K562 (cell line): ENCODE results near the gene ENKUR. TPM values are rescaled to one million over a fixed set of nuclear protein-coding genes. Genes with fewer than 3 reads are reported as not detected.

Source experiments
- BMI1 ChIP-seq: fragments of 150-350 bp; IDR thresholded peaks from 2 replicates; pipeline ENCODE4 v1.6.1; 2014; ENCODE audit warnings: low read length
- DPF2 ChIP-seq: fragments of 450-650 bp; IDR thresholded peaks from 2 replicates; pipeline ENCODE4 v1.6.1; 2016
- E2F3 ChIP-seq: fragments of 250-450 bp; sonication (Bioruptor Pico); IDR thresholded peaks from 2 replicates; pipeline ENCODE4 v1.4.0; 2020; ENCODE audit warnings: mild to moderate bottlenecking
- HNRNPUL1 ChIP-seq: fragments of 200-400 bp; formaldehyde crosslinking; IDR thresholded peaks from 2 replicates; pipeline ENCODE4 v1.6.1; 2017; ENCODE audit warnings: low read length
- KLF13 ChIP-seq: fragments of 450-650 bp; IDR thresholded peaks from 2 replicates; pipeline ENCODE4 v1.6.1; 2016; ENCODE audit warnings: missing genetic modification characterization, low read depth, mild to moderate bottlenecking, missing compliant biosample characterization, moderate library complexity, borderline replicate concordance
- MCM5 ChIP-seq: fragments of 450-650 bp; IDR thresholded peaks from 2 replicates; pipeline ENCODE4 v1.6.1; 2016; ENCODE audit warnings: low read depth
- MXI1 ChIP-seq: IDR thresholded peaks from 2 replicates; pipeline ENCODE4 v1.6.1; 2011; ENCODE audit warnings: low read depth, mild to moderate bottlenecking, improper control_type of control experiment, low read length
- NCOA2 ChIP-seq, 2 experiments: fragments of 450-650 bp; IDR thresholded peaks; 2 replicates each; pipeline ENCODE4 v1.6.1; 2018; ENCODE audit warnings: mild to moderate bottlenecking in 2 of 2, moderate library complexity in 1 of 2; ENCODE audit not compliant: partially characterized antibody in 2 of 2
- NFIX ChIP-seq: fragments of 250-450 bp; sonication (Bioruptor Pico); IDR thresholded peaks from 2 replicates; pipeline ENCODE4 v1.4.0; 2020; ENCODE audit warnings: low read depth, mild to moderate bottlenecking, moderate library complexity
- NR2C2 ChIP-seq, 2 experiments: fragments of 200-800 bp in 1 of 2; sonication (Bioruptor generic) in 1 of 2; sonication (generic) in 1 of 2; formaldehyde crosslinking in 1 of 2; IDR thresholded peaks; 2 replicates each; pipeline versions ENCODE4 v1.6.1 to v1.8.0; 2016 to 2022; ENCODE audit warnings: mild to moderate bottlenecking in 1 of 2, missing compliant biosample characterization in 1 of 2, missing genetic modification characterization in 1 of 2, missing genetic modification reagents in 1 of 2
- POLR2H ChIP-seq: IDR thresholded peaks from 2 replicates; pipeline ENCODE4 v1.6.1; 2016; ENCODE audit warnings: missing genetic modification characterization, low read depth, mild to moderate bottlenecking, control low read depth, missing compliant biosample characterization, moderate library complexity
- PRPF4 ChIP-seq: fragments of 200-400 bp; formaldehyde crosslinking; IDR thresholded peaks from one replicate; pipeline ENCODE4 v1.6.1; 2017; ENCODE audit warnings: low read length, low read depth, mild to moderate bottlenecking; ENCODE audit not compliant: insufficient read depth, poor library complexity, severe bottlenecking
- PYGO2 ChIP-seq: fragments of 450-650 bp; IDR thresholded peaks from 2 replicates; pipeline ENCODE4 v1.6.1; 2016; ENCODE audit warnings: mild to moderate bottlenecking, missing genetic modification characterization, moderate library complexity, missing compliant biosample characterization
- SIN3A ChIP-seq, 2 experiments: fragments of 150-350 bp in 1 of 2; IDR thresholded peaks; 2 replicates each; pipeline ENCODE4 v1.6.1; 2011 to 2016; ENCODE audit warnings: borderline replicate concordance in 2 of 2, low read depth in 2 of 2, low read length in 2 of 2, mild to moderate bottlenecking in 2 of 2, moderate library complexity in 2 of 2; ENCODE audit not compliant: control insufficient read depth in 1 of 2
- SIX5 ChIP-seq, 2 experiments: IDR thresholded peaks; 2 replicates each; pipeline ENCODE4 v1.6.1; 2011; ENCODE audit warnings: low read length in 2 of 2, borderline replicate concordance in 1 of 2, low read depth in 1 of 2, mild to moderate bottlenecking in 1 of 2, moderate library complexity in 1 of 2; ENCODE audit not compliant: insufficient read depth in 1 of 2
- TAL1 ChIP-seq: fragments of 450-650 bp; IDR thresholded peaks from 2 replicates; pipeline ENCODE4 v1.6.1; 2016; ENCODE audit warnings: mild to moderate bottlenecking
- XRCC4 ChIP-seq: IDR thresholded peaks from one replicate; pipeline ENCODE4 v1.6.1; 2011; ENCODE audit not compliant: insufficient read depth, insufficient read length; ENCODE audit errors: extremely low read depth
- ZBTB7A ChIP-seq: IDR thresholded peaks from 2 replicates; pipeline ENCODE4 v1.6.1; 2011; ENCODE audit warnings: low read depth, mild to moderate bottlenecking, low read length, moderate library complexity, borderline replicate concordance; ENCODE audit not compliant: control insufficient read depth
- ZKSCAN8 ChIP-seq: fragments of 200-800 bp; sonication (Bioruptor generic); IDR thresholded peaks from 2 replicates; pipeline ENCODE4 v1.6.1; 2016; ENCODE audit warnings: missing genetic modification characterization, missing compliant biosample characterization
- ZNF263 ChIP-seq: sonication (generic); formaldehyde crosslinking; IDR thresholded peaks from 2 replicates; pipeline ENCODE4 v1.8.0; 2022; ENCODE audit warnings: mild to moderate bottlenecking, missing genetic modification reagents, borderline replicate concordance
- ZNF644 ChIP-seq: fragments of 200-800 bp; sonication (Bioruptor generic); IDR thresholded peaks from 2 replicates; pipeline ENCODE4 v1.6.1; 2016; ENCODE audit warnings: low read depth, missing genetic modification characterization, missing compliant biosample characterization
- ZNF79 ChIP-seq: fragments of 250-450 bp; sonication (Bioruptor Pico); IDR thresholded peaks from 2 replicates; pipeline ENCODE4 v1.4.0; 2020; ENCODE audit warnings: low read depth, mild to moderate bottlenecking, moderate library complexity
- polyA plus RNA-seq, 8 experiments: library from polyadenylated mRNA; depleted of rRNA in 4 of 8; stranded (reverse) in 5 of 8; unstranded in 3 of 8; fragments of >200 nt; fragmentation: Nextera tagmentation in 2 of 8; fragmentation: Illumina TruSeq in 1 of 8; extraction: Ambion mirVana in 2 of 8; extraction: Trizol in 1 of 8; gene quantifications; 2 replicates each; pipeline versions ENCODE4 v1.2.1 to v1.2.3, GENCODE V29; 2011 to 2014; ENCODE audit warnings: inconsistent platforms in 1 of 8, missing spikeins in 1 of 8
- total RNA-seq, 7 experiments: library from RNA; depleted of rRNA in 6 of 7; stranded (reverse); fragments of >200 nt in 6 of 7; fragmentation: Illumina TruSeq in 2 of 7; extraction: Trizol in 2 of 7; gene quantifications; 2 replicates each; pipeline versions ENCODE4 v1.2.1 to v1.2.3, GENCODE V29; 2011 to 2021; ENCODE audit warnings: low replicate concordance in 1 of 7
- TF ChIP-seq, protein P1 (sequence below): sonication (generic); formaldehyde crosslinking; IDR thresholded peaks from 2 replicates; pipeline ENCODE4 v1.8.1; 2023; ENCODE audit warnings: missing genetic modification reagents, mild to moderate bottlenecking, borderline replicate concordance

ENKUR gene
- total and polyA plus RNA-seq, 9 of the 15 experiments (the other 6 are each of a cell fraction or from before 2014, with no cell fraction given) = 0.06 to 0.46 (median 0.20) TPM

DNA sequence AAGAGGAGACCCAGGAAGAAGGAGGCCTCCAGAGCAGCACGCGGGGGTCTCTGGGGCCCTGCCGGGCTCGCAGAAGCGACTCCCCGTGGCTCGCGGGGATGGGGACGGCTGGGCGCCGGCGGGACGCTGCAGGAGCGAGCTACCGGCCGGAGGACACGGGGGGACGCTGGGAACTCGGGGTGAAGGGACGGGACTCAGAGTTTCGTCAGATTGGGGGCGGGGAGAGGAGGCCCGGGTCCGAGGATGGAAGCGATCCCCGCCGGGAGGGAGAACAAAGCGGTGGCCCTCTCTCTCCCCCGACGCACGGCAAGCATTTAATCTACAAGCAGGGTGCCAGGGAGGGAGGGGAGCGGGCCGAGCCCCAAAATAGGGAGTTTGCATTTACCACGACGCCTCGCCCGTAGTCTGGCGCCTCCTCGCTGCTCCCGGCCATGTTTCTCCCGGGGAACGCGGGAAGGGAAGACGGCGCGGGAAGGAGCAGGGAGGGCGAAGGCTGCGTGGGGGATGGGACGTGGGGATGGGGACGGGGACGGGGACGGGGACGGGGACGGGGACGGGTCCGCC, 63.7 kb downstream of the ENKUR start, which contains the start of gene PRTFDC1 (continued):
- TF ChIP-seq NCOA2 (IDR thresholded peaks at IDR 0.05; ENCODE audit: partially characterized antibody in 2 of 2) = no peak
- no peak for TF ChIP-seq SIX5 (IDR thresholded peaks at IDR 0.05; ENCODE audit: borderline replicate concordance in 1 of 2, insufficient read depth in 1 of 2, low read depth in 1 of 2, low read length in 2 of 2)
- peak; percentile 45 for TF ChIP-seq ZNF263
- no peak for TF ChIP-seq TAL1
- no peak for TF ChIP-seq NR2C2 (CRISPR knock-in tag; IDR thresholded peaks at IDR 0.05)
- TF ChIP-seq NR2C2 (tag; IDR thresholded peaks at IDR 0.05) = peak; percentile 84
- TF ChIP-seq PYGO2 (tag) = no peak
- TF ChIP-seq SIN3A (IDR thresholded peaks at IDR 0.05; ENCODE audit: borderline replicate concordance in 2 of 2, control insufficient read depth in 1 of 2, low read depth in 2 of 2, low read length in 2 of 2) = no peak
- TF ChIP-seq PRPF4 = peak; percentile 43
- TF ChIP-seq DPF2 = no peak
- no peak for TF ChIP-seq NFIX (CRISPR knock-in tag)
- peak; percentile 34; the same call in 1 of the 2 replicates for TF ChIP-seq ZBTB7A
- no peak; the same call in 1 of the 2 replicates for TF ChIP-seq ZKSCAN8 (CRISPR knock-in tag)
- no peak for TF ChIP-seq KLF13
- no peak for TF ChIP-seq E2F3 (CRISPR knock-in tag)
- TF ChIP-seq ZNF644 = no peak
- no peak for TF ChIP-seq XRCC4
- TF ChIP-seq, protein P1, sequence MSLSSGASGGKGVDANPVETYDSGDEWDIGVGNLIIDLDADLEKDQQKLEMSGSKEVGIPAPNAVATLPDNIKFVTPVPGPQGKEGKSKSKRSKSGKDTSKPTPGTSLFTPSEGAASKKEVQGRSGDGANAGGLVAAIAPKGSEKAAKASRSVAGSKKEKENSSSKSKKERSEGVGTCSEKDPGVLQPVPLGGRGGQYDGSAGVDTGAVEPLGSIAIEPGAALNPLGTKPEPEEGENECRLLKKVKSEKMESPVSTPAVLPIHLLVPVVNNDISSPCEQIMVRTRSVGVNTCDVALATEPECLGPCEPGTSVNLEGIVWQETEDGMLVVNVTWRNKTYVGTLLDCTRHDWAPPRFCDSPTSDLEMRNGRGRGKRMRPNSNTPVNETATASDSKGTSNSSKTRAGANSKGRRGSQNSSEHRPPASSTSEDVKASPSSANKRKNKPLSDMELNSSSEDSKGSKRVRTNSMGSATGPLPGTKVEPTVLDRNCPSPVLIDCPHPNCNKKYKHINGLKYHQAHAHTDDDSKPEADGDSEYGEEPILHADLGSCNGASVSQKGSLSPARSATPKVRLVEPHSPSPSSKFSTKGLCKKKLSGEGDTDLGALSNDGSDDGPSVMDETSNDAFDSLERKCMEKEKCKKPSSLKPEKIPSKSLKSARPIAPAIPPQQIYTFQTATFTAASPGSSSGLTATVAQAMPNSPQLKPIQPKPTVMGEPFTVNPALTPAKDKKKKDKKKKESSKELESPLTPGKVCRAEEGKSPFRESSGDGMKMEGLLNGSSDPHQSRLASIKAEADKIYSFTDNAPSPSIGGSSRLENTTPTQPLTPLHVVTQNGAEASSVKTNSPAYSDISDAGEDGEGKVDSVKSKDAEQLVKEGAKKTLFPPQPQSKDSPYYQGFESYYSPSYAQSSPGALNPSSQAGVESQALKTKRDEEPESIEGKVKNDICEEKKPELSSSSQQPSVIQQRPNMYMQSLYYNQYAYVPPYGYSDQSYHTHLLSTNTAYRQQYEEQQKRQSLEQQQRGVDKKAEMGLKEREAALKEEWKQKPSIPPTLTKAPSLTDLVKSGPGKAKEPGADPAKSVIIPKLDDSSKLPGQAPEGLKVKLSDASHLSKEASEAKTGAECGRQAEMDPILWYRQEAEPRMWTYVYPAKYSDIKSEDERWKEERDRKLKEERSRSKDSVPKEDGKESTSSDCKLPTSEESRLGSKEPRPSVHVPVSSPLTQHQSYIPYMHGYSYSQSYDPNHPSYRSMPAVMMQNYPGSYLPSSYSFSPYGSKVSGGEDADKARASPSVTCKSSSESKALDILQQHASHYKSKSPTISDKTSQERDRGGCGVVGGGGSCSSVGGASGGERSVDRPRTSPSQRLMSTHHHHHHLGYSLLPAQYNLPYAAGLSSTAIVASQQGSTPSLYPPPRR (CRISPR knock-in tag) = no peak
- no peak for TF ChIP-seq HNRNPUL1
- 0 out of 2 replicates have a peak, but pooled peaks have one; percentile 51 for TF ChIP-seq POLR2H (tag)
- no peak for TF ChIP-seq MXI1
- no peak for TF ChIP-seq BMI1
- TF ChIP-seq ZNF79 = no peak
- TF ChIP-seq MCM5 = no peak
